HL-60 (cell line): ENCODE results near the gene LRRC1.

Experiments used
- CTCF ChIP-seq: IDR thresholded peaks from one replicate; pipeline ENCODE4 v1.5.1; 2011; ENCODE audit warnings: low read length, control low read depth, inconsistent platforms; ENCODE audit not compliant: insufficient read depth
- REST ChIP-seq: IDR thresholded peaks from 2 replicates; pipeline ENCODE4 v1.6.1; 2012; ENCODE audit warnings: low read depth; ENCODE audit not compliant: insufficient replicate concordance

- TF ChIP-seq CTCF (no peak), REST (no peak)
Measured at GRCh38 chr6:53926505-53926904, 131.7 kb downstream of the LRRC1 start.
